GM18498 (cell line): ENCODE data around the gene OTUD3.
"Not testable (repeated sequence)": the region's sequence is repeated elsewhere in the genome, so short reads cannot be mapped to it uniquely, and the experiment has no call there.

Experiments used
- ATAC-seq: cut with Tn5 transposase; IDR thresholded peaks from one replicate; pipeline ENCODE4 v1.9.1; 2021; ENCODE audit warnings: mild to moderate bottlenecking, moderate library complexity; ENCODE audit not compliant: unreplicated experiment

Gene OTUD3

DNA sequence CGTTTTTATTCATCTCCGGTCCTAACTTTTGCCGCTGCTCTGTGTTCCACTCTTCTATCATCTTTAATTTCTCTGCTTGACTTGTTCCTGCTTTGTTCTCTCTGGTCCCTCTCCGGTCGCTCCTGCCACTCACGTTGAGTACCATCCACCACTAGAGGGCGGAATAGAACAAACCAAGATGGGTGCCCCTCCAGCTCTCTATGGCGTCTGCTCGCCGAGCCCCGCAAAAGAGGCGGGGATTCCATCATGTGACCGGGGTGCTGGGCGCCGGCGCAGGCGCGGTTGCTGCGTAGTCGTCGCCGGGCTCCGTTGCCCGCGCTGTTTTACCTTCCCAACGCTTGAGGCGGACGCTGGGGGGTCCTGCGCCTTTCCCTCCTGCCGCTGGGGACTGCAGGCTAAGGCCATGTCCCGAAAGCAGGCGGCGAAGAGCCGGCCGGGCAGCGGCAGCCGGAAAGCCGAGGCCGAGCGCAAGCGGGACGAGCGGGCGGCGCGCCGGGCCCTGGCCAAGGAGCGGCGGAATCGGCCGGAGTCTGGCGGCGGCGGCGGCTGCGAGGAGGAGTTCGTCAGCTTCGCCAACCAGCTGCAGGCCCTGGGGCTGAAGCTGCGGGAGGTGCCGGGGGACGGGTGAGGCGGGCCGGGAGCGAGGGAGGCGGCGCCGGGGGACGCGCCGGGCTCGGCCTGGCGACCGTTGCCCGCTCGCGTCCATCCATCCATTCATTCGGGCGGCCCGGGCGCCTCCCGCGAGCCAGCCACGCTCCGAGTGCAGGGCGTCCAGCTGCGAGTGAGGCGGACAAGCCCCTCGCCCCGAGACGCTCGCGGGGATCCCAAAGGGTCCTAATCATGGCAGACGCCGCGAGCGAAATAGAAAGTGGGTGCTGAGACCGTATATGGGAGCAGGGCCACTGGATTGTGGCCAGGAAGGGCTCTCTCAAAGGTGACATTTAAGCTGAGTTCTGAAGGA is at the start of gene OTUD3:
Gene OTUD3 (plus strand): TSS at position 285 of the 961 bp plus-strand sequence. CDS start 119 bp downstream, at position 404.
- peak; percentile 95 for ATAC-seq

DNA sequence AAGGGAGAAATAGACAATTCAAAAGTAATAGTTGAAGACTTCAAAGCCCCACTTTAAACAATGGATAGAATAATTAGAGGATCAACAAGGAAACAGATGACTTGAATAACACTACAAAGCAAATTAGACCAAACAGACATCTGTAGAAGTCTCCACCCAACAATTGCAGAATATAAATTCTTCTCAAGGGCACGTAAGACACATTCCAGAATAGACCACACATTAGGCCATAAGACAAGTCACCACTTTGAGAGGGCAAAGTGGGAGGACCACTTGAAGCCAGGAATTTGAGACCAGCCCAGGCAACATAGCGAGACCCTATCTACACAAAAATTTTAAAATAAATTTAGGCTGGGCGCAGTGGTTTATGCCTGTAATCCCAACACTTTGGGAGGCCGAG is 46.6 kb upstream of the OTUD3 start:
- no peak for ATAC-seq

GRCh38 chr1:19837866-19838265 is 44.3 kb upstream of the OTUD3 start:
- ATAC-seq: no peak

DNA sequence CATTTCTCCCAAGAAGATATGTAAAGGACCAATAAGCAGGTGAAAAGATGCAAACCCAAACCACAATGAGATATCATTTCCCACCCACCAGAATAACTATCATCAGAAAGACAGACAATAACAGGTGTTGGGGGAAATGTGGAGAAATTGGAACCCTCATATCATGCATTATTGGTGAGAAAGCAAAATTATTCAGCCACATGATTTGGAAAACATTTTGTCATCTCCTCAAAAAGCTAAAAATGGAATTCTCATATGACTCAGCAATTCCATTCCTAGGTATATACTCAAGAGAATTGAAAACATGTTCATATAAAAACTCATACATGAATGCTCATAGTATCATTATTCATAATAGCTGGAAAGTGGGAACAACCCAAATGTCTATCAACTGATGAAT is 42.0 kb upstream of the OTUD3 start:
- ATAC-seq: no peak

DNA sequence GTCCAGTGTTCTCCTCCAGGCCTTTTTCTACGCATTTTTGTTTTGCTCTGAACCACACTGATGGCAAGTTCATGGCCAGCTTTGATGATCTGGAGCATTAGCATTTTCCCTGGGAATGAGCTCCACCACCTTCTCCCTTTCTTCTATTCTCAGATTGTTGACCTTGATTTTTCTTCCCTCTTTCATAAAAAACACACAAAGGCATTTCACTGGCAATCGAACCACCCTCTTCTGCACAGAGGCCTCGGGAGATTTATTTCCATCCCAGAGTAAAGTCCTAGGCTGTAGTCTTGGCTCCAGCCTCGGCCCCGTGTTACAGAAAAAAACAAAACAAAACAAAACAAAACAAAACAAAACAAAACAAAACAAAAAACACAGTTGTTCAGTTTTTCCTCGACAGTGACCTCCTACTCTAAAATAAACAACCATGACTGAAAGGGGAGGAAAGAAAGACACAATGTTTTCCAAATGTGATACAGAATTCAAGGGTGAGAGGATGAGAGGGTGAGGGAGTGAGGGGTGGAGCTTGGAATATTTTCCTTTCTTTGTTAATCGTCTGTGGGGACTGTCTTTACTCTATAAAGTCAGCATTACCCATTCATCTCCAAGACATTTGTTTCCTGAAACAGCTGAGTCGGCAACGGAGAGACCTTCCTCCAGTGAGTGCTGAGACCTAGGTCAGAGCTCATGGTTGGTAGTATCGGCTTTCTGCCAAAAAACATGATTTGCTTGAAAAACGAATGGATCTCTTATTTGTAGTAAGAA is 37.3 kb upstream of the OTUD3 start:
- no peak for ATAC-seq

GRCh38 chr1:19845555-19845954 is 36.6 kb upstream of the OTUD3 start:
- ATAC-seq: no peak

DNA sequence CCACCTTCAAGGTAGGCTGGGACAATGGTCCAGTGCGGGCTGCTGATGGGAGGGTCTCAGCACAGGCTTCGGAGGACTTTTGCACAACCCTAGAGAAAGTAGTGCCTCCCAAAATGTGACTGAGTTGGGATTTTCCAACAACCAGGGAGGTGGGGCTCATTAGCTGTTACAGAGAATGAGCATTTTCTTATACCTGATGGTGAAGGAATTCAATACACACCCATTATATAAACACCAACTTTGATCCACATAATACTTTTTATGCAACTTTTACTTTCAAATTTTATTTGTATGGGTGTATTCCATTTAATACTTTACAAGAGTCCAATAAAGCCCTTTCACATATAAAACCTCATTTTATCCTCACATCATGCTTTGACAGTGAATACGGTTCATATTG is 35.9 kb upstream of the OTUD3 start:
- no peak for ATAC-seq

DNA sequence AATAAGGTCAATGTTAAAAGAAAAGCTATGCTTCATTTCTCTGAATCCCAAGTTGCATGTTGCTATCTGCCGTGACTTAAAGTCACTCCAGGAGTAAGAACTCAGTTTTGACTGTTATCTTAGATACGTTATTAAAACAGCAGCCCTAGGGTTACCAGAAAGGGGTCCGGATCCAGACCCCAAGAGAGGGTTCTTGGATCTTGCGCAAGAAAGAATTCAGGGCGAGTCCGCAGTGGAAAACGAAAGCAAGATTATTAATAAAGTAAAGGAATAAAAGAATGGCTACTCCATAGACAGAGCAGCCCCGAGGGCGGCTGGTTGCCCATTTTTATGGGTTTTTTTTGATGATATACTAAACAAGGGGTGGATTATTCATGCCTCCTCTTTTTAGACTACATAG is 34.9 kb upstream of the OTUD3 start:
- not testable (repeated sequence) for ATAC-seq

- ATAC-seq: not testable (repeated sequence)
Observed at GRCh38 chr1:19849307-19849706, 32.9 kb upstream of the OTUD3 start.

GRCh38 chr1:19850214-19850613 is 32.0 kb upstream of the OTUD3 start:
- no peak for ATAC-seq

GRCh38 chr1:19852036-19852435 is 30.2 kb upstream of the OTUD3 start:
- no peak for ATAC-seq

GRCh38 chr1:19854866-19855265 is 27.3 kb upstream of the OTUD3 start:
- no peak for ATAC-seq

DNA sequence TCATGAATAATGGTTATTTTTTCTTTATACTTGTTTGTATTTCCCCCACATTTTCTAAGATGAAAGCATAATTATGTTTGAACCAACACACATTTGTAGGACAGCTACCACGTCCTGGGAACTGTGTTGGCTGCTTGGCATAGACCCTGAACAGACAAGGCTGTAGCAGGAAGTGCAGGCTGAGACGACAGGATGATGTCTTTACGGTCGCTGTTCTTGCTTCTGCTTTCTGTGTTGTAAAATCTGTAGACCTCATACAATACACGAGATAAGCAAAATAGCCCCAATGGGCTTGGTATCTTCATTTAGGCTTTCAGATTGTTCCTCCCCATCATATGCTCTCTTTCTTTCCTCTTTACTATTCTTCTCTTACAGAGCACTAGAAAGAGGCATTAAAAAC is 23.3 kb upstream of the OTUD3 start:
- ATAC-seq: no peak

- no peak for ATAC-seq
Observed at GRCh38 chr1:19859876-19860275, 22.3 kb upstream of the OTUD3 start.

DNA sequence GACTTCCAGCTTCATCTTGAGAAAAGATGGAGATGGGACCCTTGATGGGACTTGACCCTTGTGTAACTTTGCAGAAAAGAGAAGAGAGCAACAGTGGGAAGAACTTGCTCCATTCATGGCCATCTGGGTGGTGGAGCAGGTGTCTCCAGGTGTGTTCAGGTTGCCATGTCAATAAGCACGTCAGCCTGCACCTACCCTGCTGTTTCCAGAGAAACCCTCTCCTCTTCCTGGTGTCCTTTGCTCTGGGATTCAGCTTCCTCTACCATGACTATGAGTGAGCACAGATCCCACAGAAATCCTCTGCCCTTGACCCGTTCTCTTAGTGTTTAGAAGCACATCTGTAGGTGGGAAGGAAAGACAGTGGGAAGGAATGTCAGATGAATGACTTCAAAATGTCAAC is 21.8 kb upstream of the OTUD3 start:
- no peak for ATAC-seq

- no peak for ATAC-seq
Observed at GRCh38 chr1:19861034-19861433, 21.2 kb upstream of the OTUD3 start.

DNA sequence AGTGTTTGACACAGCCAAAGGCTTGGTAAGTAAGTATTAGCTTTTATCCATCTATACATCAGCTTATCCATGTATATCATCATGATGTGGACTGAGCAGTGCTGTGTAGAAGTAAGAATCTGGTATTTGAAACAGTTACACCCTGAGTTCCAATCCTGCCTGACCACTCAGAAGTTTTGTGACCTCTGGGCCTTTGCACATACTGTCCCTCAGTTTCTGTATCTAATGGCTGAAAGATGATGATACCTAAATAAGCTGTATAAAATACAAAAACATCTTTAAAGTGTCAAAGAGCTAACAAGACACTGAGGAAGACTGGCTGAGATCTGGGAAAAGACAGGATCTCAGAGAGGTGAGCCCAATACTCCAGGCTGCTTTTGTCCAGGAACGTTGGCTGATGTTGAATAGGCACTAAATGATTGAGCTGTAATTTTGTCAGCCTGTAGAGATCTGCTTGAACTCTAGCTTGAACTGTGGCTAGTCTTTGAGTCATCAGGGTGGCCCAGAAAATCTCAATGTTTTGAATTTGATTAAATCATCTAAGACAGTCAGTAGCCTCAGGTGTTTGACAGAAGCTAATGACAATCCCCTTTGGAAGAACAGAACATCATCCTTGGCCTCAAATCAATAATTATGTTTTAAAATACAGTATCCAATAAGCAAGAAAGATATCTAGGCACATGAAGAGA is 20.2 kb upstream of the OTUD3 start:
- no peak for ATAC-seq

GRCh38 chr1:19862944-19863343 is 19.3 kb upstream of the OTUD3 start:
- no peak for ATAC-seq

DNA sequence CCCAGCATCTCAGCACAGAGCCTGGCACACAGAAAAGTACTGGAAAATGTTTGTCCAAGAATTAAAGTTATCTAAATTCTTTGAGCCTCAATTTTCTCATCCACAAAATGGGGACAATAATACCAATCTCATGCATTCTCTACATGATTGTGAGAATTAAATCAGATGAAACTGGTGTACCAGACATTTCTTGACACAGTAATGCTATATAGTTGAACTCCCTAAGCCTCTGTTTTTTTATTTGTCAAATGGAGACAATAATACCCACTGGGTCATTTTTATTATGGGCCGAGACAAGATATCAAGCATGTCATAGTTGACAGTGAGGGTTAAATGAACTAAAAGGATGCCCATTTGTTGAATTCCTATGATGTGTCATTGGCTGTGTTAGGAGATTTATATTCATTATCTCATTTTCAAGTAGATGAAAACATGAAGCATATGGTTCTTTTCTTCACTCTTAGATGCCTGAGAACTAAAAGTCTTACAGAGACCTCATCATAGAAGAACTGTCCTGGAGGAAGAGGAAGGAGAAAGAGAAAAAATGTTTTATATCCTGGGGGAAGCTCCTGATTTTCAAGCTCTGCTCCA is 17.5 kb upstream of the OTUD3 start:
- no peak for ATAC-seq

DNA sequence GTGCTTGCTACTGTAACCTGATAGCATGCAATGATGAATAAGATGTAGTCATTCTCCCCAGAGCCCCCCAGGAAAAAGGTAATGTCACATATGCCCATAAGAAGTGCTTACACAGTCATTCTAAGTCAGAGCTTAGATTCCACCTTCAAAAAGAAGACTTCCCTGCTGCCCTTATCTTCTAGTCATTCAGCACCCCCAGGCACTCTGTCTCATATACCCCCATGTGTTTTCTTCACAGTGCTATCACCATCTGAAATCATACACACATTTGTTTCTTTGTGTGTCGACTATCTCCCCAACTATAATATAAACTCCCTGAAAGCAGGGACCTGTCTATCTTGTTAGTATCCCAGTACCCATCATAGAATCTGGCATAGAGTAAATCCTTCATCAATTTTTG is 16.2 kb upstream of the OTUD3 start:
- ATAC-seq: no peak

- no peak for ATAC-seq
Observed at GRCh38 chr1:19866758-19867157, 15.4 kb upstream of the OTUD3 start.
